RWPE2 (cell line): ENCODE data around the gene GTPBP6.
"Not testable (repeated sequence)": the region's sequence is repeated elsewhere in the genome, so short reads cannot be mapped to it uniquely, and the experiment has no call there.

Source experiments
- ATAC-seq: fragments of 200-7000 bp; cut with Tn5 transposase; 3 replicates; pipeline ENCODE4 v1.9.1; 2021; ENCODE audit warnings: low read depth
- DNase-seq: peaks from one replicate; pipeline ENCODE4 v3.0.0-alpha.2; 2020; ENCODE audit warnings: low spot score
- H3K27ac ChIP-seq: fragments of 450-650 bp; 2 replicates; pipeline ENCODE4 v1.5.1; 2017; ENCODE audit warnings: mild to moderate bottlenecking; ENCODE audit not compliant: poor library complexity, severe bottlenecking
- H3K27me3 ChIP-seq: fragments of 250-450 bp; sonication (Bioruptor Pico); 2 replicates; pipeline ENCODE4 v1.5.1; 2021; ENCODE audit warnings: mild to moderate bottlenecking, moderate library complexity; ENCODE audit not compliant: insufficient read depth, poor library complexity, severe bottlenecking
- H3K36me3 ChIP-seq: fragments of 250-450 bp; sonication (Bioruptor Pico); 2 replicates; pipeline ENCODE4 v1.5.1; 2020; ENCODE audit warnings: low read depth, mild to moderate bottlenecking, moderate library complexity
- H3K4me1 ChIP-seq: fragments of 250-450 bp; sonication (Bioruptor Pico); 2 replicates; pipeline ENCODE4 v1.5.1; 2021; ENCODE audit warnings: mild to moderate bottlenecking, moderate library complexity; ENCODE audit not compliant: insufficient read depth, poor library complexity, severe bottlenecking
- H3K4me3 ChIP-seq: fragments of 250-450 bp; sonication (Bioruptor Pico); 2 replicates; pipeline ENCODE4 v1.5.1; 2021; ENCODE audit warnings: mild to moderate bottlenecking, moderate library complexity; ENCODE audit not compliant: severe bottlenecking
- H3K9me3 ChIP-seq: fragments of 250-450 bp; sonication (Bioruptor Pico); 2 replicates; pipeline ENCODE4 v1.5.1; 2021; ENCODE audit warnings: mild to moderate bottlenecking, moderate library complexity; ENCODE audit not compliant: severe bottlenecking
- TF ChIP-seq, protein P1 (sequence below): fragments of 450-650 bp; IDR thresholded peaks from one replicate; pipeline ENCODE4 v1.5.1; 2017; ENCODE audit warnings: mild to moderate bottlenecking, moderate library complexity; ENCODE audit not compliant: poor library complexity, severe bottlenecking

The GTPBP6 gene

GRCh38 chrX:283115-283845, 35.3 kb downstream of the GTPBP6 start:
- Histone ChIP-seq H3K9me3 (no peaks in the 10 kb centered on the region), H3K27me3 (no peaks in the 10 kb centered on the region), H3K4me1 (peaks cover 5% of the 10 kb centered on the region), H3K27ac (peak overlapping the region; percentile 34), H3K36me3 (peaks cover 38% of the 10 kb centered on the region), H3K4me3 (peak overlapping the region; percentile 33)
- ATAC-seq (peak; percentile 98), DNase-seq (peak; percentile 94)
- TF ChIP-seq, protein P1, sequence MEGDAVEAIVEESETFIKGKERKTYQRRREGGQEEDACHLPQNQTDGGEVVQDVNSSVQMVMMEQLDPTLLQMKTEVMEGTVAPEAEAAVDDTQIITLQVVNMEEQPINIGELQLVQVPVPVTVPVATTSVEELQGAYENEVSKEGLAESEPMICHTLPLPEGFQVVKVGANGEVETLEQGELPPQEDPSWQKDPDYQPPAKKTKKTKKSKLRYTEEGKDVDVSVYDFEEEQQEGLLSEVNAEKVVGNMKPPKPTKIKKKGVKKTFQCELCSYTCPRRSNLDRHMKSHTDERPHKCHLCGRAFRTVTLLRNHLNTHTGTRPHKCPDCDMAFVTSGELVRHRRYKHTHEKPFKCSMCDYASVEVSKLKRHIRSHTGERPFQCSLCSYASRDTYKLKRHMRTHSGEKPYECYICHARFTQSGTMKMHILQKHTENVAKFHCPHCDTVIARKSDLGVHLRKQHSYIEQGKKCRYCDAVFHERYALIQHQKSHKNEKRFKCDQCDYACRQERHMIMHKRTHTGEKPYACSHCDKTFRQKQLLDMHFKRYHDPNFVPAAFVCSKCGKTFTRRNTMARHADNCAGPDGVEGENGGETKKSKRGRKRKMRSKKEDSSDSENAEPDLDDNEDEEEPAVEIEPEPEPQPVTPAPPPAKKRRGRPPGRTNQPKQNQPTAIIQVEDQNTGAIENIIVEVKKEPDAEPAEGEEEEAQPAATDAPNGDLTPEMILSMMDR, result no peak

DNA sequence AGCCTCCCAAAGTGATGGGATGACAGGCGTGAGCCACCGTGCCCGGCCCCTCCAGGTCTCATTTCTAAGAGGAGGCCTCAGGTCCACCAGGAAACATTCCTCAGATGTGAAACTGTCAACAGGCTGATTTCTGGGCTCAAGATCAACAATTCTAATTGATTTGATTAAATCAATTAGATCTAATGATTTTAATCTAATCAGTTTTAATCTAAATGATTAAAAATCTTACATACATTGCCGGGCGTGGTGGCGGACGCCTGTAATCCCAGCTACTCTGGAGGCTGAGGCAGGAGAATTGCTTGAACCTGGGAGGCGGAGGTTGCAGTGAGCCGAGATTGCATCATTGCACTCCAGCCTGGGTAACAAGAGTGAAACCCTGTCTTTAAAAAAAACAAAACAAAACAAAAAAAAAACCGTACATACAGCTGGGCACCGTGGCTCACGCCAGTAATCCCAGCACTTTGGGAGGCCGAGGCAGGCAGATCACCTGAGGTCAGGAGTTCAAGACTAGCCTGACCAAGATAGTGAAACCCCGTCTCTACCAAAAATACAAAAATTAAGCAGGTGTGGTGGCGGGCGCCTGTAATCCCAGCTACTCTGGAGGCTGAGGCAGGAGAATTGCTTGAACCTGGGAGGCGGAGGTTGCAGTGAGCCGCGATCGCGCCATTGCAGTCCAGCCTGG, 36.5 kb downstream of the GTPBP6 start:
- not testable (repeated sequence) for H3K4me1 ChIP-seq, ATAC-seq, H3K27me3 ChIP-seq, H3K9me3 ChIP-seq
- H3K36me3 ChIP-seq, result peaks cover 31% of the 10 kb centered on the region
- peak; percentile 19 for DNase-seq
- peak overlapping the region; percentile 20 for H3K27ac ChIP-seq
- peak overlapping the region; percentile 12 for H3K4me3 ChIP-seq

DNA sequence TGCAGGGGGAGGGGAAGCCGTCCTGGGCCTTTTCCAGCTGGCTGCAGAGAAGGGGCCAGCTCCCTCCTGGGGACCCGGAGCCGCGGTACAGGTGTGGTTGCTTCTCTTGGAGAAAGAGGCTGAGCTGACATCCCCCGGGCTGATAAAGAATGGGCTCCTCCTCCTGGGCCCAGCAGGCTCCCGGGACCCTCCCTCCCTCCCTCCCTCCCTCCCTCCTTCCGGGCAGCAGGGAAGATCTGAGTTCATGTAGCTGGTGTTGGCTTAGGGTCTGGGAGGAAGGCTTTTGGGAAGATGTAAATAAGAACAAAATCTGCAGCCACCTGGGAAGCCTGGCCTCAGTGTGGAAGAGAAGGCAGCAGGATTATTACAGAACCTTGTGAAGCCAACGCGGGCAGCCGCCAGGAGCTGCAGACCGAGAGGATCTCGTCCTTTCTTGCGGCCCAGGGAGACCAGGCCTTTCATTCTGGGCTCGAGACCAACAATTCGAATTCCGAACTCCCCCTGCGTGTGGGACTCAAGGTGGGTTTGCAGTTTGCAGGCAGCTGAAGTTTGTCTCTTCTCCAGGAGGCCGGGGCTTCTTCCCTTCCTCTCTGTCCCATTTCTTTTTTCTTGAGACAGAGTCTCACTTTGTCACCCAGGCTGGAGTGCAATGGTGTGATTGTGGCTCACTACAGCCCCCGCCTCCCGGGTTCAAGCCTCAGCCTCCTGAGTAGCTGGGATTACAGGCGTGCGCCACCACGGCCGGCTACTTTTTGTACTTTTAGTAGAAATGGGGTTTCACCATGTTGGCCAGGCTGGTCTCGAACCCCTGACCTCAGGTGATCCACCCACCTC, 37.2 kb downstream of the GTPBP6 start, which contains the start of gene PLCXD1:
Gene PLCXD1 (plus strand): TSS at position 216 of the 834 bp plus-strand sequence. CDS start 2,807 bp downstream, outside the sequence.
- Histone ChIP-seq H3K36me3 (peaks cover 25% of the 10 kb centered on the region), H3K27me3 (no peaks in the 10 kb centered on the region), H3K4me3 (peak within 1 kb of the TSS; percentile 12), H3K27ac (peak within 1 kb of the TSS; percentile 20), H3K9me3 (no peaks in the 10 kb centered on the region), H3K4me1 (no peaks in the 10 kb centered on the region)
- TF ChIP-seq, protein P1, result no peak
- ATAC-seq, result peak; percentile 41
- peak; percentile 64 for DNase-seq

DNA sequence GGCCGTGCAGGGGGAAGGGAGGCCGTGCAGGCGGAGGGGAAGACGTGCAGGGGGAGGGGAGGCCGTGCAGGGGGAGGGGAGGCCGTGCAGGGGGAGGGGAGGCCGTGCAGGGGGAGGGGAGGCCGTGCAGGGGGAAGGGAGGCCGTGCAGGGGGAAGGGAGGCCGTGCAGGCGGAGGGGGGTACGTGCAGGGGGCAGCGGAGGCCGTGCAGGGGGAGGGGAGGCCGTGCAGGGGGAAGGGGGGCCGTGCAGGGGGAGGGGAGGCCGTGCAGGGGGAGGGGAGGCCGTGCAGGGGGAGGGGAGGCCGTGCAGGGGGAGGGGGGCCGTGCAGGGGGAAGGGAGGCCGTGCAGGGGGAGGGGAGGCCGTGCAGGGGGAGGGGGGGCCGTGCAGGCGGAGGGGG, 37.9 kb downstream of the GTPBP6 start:
- H3K27ac ChIP-seq, H3K27me3 ChIP-seq, DNase-seq, H3K4me3 ChIP-seq, H3K4me1 ChIP-seq, ATAC-seq, H3K9me3 ChIP-seq: not testable (repeated sequence)
- peaks cover 19% of the 10 kb centered on the region for H3K36me3 ChIP-seq

GRCh38 chrX:279757-280604, 38.6 kb downstream of the GTPBP6 start:
- not testable (repeated sequence) for ATAC-seq, H3K27ac ChIP-seq, H3K27me3 ChIP-seq, H3K9me3 ChIP-seq, H3K4me1 ChIP-seq, H3K4me3 ChIP-seq
- peaks cover 11% of the 10 kb centered on the region for H3K36me3 ChIP-seq
- DNase-seq, result peak; percentile 49
